ENCODE data around the gene CBX8. TPM values are rescaled to one million over a fixed set of nuclear protein-coding genes. Genes with fewer than 3 reads are reported as not detected.

CBX8 gene
- total RNA-seq, 2 experiments from 2014 or later: 5.3 to 6.5 TPM

- Mint-ChIP-seq H3K4me1 (ENCODE audit: low read depth) (peaks cover 43% of the 10 kb centered on the region), H3K36me3 (ENCODE audit: low read depth) (peaks cover 4% of the 10 kb centered on the region), H3K4me3 (peak overlapping the region; percentile 76), H3K27me3 (peaks cover 90% of the 10 kb centered on the region), H3K9me3 (no peaks in the 10 kb centered on the region), H3K27ac (peak overlapping the region; percentile 62)
- ChIA-PET CTCF (interaction anchor here (0.9 to 1.1 kb wide), 2 partner anchors 34 to 35 kb away, joined by 3 read pairs; partner anchors contain the start of gene CBX4), POLR2A (interaction anchor here (1.1 to 10.2 kb wide), 5 partner anchors 7 to 192 kb away, joined by 3 to 127 read pairs (median 8); partner anchors contain the start of genes CBX4 and CBX8)
- Histone ChIP-seq H3K4me3 (ENCODE audit: low read length) (no peak overlapping the region), H3K36me3 (ENCODE audit: insufficient read depth, low read length) (no peaks in the 10 kb centered on the region), H3K27me3 (ENCODE audit: control insufficient read depth in 1 of 2, insufficient read depth in 2 of 2, low read length in 2 of 2) (peaks cover 94% of the 10 kb centered on the region in 2 experiments), H3K9me3 (ENCODE audit: control insufficient read depth in 1 of 2, insufficient read depth in 1 of 2, low read length in 2 of 2) (peaks cover 0 to 68% of the 10 kb centered on the region in 2 experiments), H3K27ac (ENCODE audit: low read depth in 1 of 2, low read length in 2 of 2) (no peak overlapping the region), H3K4me1 (ENCODE audit: insufficient read depth, low read length) (peaks cover 68% of the 10 kb centered on the region)
- no peak for ATAC-seq (ENCODE audit: poor library complexity)
- no peak for TF ChIP-seq CTCF (IDR thresholded peaks at IDR 0.05)
- intact Hi-C loops (cut with DNase I, micrococcal nuclease): no loop called here
- DNase-seq: peak in 1 of 14 experiments; percentile 28
These were observed 8.2 kb upstream of the CBX8 start for GRCh38 chr17:79804856-79805696.

GRCh38 chr17:79803997-79804855, 7.3 kb upstream of the CBX8 start:
- intact Hi-C loops (cut with DNase I, micrococcal nuclease): no loop called here
- Mint-ChIP-seq H3K9me3 (no peaks in the 10 kb centered on the region), H3K4me3 (peak overlapping the region; percentile 76), H3K36me3 (ENCODE audit: low read depth) (peaks cover 4% of the 10 kb centered on the region), H3K27me3 (peaks cover 90% of the 10 kb centered on the region), H3K4me1 (ENCODE audit: low read depth) (peaks cover 52% of the 10 kb centered on the region), H3K27ac (peak overlapping the region; percentile 62)
- Histone ChIP-seq H3K36me3 (ENCODE audit: insufficient read depth, low read length) (no peaks in the 10 kb centered on the region), H3K4me3 (ENCODE audit: low read length) (no peak overlapping the region), H3K27me3 (ENCODE audit: control insufficient read depth in 1 of 2, insufficient read depth in 2 of 2, low read length in 2 of 2) (peaks cover 97 to 99% of the 10 kb centered on the region in 2 experiments), H3K4me1 (ENCODE audit: insufficient read depth, low read length) (peaks cover 70% of the 10 kb centered on the region), H3K27ac (ENCODE audit: low read depth in 1 of 2, low read length in 2 of 2) (no peak overlapping the region), H3K9me3 (ENCODE audit: control insufficient read depth in 1 of 2, insufficient read depth in 1 of 2, low read length in 2 of 2) (peaks cover 0 to 72% of the 10 kb centered on the region in 2 experiments)
- TF ChIP-seq CTCF (IDR thresholded peaks at IDR 0.05): no peak
- DNase-seq: peak in 5 of 14 experiments; percentile 35 to 74 (median 57)
- peak; percentile 53 for ATAC-seq (ENCODE audit: poor library complexity)
- ChIA-PET POLR2A (interaction anchor here (0.8 to 10.2 kb wide), 5 partner anchors 8 to 193 kb away, joined by 3 to 127 read pairs (median 4); partner anchors contain the start of gene CBX4), CTCF (interaction anchor here (0.9 to 1.3 kb wide), 3 partner anchors 35 to 62 kb away, joined by 3 read pairs; partner anchors contain the start of gene CBX4)

- Histone ChIP-seq H3K36me3 (ENCODE audit: insufficient read depth, low read length) (no peaks in the 10 kb centered on the region), H3K4me3 (ENCODE audit: low read length) (no peak overlapping the region), H3K27me3 (ENCODE audit: control insufficient read depth in 1 of 2, insufficient read depth in 2 of 2, low read length in 2 of 2) (peaks cover 97 to 99% of the 10 kb centered on the region in 2 experiments), H3K4me1 (ENCODE audit: insufficient read depth, low read length) (peaks cover 70% of the 10 kb centered on the region), H3K27ac (ENCODE audit: low read depth in 1 of 2, low read length in 2 of 2) (no peak overlapping the region), H3K9me3 (ENCODE audit: control insufficient read depth in 1 of 2, insufficient read depth in 1 of 2, low read length in 2 of 2) (peaks cover 0 to 72% of the 10 kb centered on the region in 2 experiments)
- H3K27ac Mint-ChIP-seq: no peak overlapping the region
- peaks cover 4% of the 10 kb centered on the region for H3K36me3 Mint-ChIP-seq (ENCODE audit: low read depth)
- no peaks in the 10 kb centered on the region for H3K9me3 Mint-ChIP-seq
- peaks cover 49% of the 10 kb centered on the region for H3K4me1 Mint-ChIP-seq (ENCODE audit: low read depth)
- POLR2A ChIA-PET: interaction anchor here (2.0 to 10.2 kb wide), 2 partner anchors 8 to 38 kb away, joined by 8 to 127 read pairs; partner anchors contain the start of gene CBX4
- DNase-seq: peak in 1 of 14 experiments; percentile 34
- ATAC-seq (ENCODE audit: poor library complexity): no peak
- peaks cover 89% of the 10 kb centered on the region for H3K27me3 Mint-ChIP-seq
- H3K4me3 Mint-ChIP-seq: no peak overlapping the region
- TF ChIP-seq CTCF (IDR thresholded peaks at IDR 0.05): no peak
- CTCF ChIA-PET: interaction anchor here (1.3 kb wide), 1 partner anchor 61 kb away, joined by 3 read pairs; no protein-coding TSS in a partner anchor
- intact Hi-C loops (cut with DNase I, micrococcal nuclease): no loop called here
These were observed 6.6 kb upstream of the CBX8 start for GRCh38 chr17:79803421-79803996.
